ENCODE data around the gene SYNJ2BP.

Gene SYNJ2BP

GRCh38 chr14:70391493-70392391 is 25.1 kb downstream of the SYNJ2BP start:
- no peak for DNase-seq (ENCODE audit: low read depth in 2 of 2)

- no peak for DNase-seq (ENCODE audit: low read depth in 2 of 2)
These were observed 34.4 kb downstream of the SYNJ2BP start for GRCh38 chr14:70382536-70382935.

GRCh38 chr14:70380824-70381223 is 36.1 kb downstream of the SYNJ2BP start:
- DNase-seq (ENCODE audit: low read depth in 2 of 2) = no peak

- DNase-seq (ENCODE audit: low read depth in 2 of 2) = no peak
These were observed 38.2 kb downstream of the SYNJ2BP start for GRCh38 chr14:70378696-70379095.
